Activated CD4-positive, alpha-beta T cell treated with anti-CD3 and anti-CD28 coated beads, Interleukin-2, Interleukin-6, amounts not matched to agents 100 ng/mL and 50 ng/mL, durations not matched to agents 16 hours and 8 hours (primary cell): Measurements from ENCODE around the gene AMOT.

ENCODE experiments used
- DNase-seq: peaks from one replicate; pipeline ENCODE4 v3.0.0-alpha.2; 2020

Gene AMOT

GRCh38 chrX:112835019-112835418 lies 5.6 kb downstream of the AMOT start:
- DNase-seq = no peak

- no peak for DNase-seq
These were observed 6.4 kb downstream of the AMOT start for GRCh38 chrX:112834031-112834845.

GRCh38 chrX:112832481-112833095 lies 8.0 kb downstream of the AMOT start:
- no peak for DNase-seq

GRCh38 chrX:112830540-112830939 lies 10.1 kb downstream of the AMOT start:
- no peak for DNase-seq

GRCh38 chrX:112827292-112827903 lies 13.2 kb downstream of the AMOT start:
- DNase-seq = no peak

GRCh38 chrX:112826023-112826422 lies 14.6 kb downstream of the AMOT start:
- no peak for DNase-seq

- DNase-seq = no peak
These were observed 17.7 kb downstream of the AMOT start for GRCh38 chrX:112822892-112823291.

GRCh38 chrX:112820364-112821268 lies 20.0 kb downstream of the AMOT start:
- no peak for DNase-seq

GRCh38 chrX:112819813-112820212 lies 20.8 kb downstream of the AMOT start:
- DNase-seq = no peak

GRCh38 chrX:112819008-112819640 lies 21.5 kb downstream of the AMOT start:
- no peak for DNase-seq

GRCh38 chrX:112818114-112819007 lies 22.3 kb downstream of the AMOT start:
- no peak for DNase-seq

GRCh38 chrX:112816908-112817307 lies 23.7 kb downstream of the AMOT start:
- DNase-seq = no peak

- no peak for DNase-seq
These were observed 26.1 kb downstream of the AMOT start for GRCh38 chrX:112814496-112814895.

GRCh38 chrX:112812741-112813140 lies 27.9 kb downstream of the AMOT start:
- no peak for DNase-seq

GRCh38 chrX:112808651-112809195 lies 31.9 kb downstream of the AMOT start:
- DNase-seq = no peak

- DNase-seq = no peak
These were observed 32.6 kb downstream of the AMOT start for GRCh38 chrX:112808007-112808406.

GRCh38 chrX:112803060-112803459 lies 37.6 kb downstream of the AMOT start:
- no peak for DNase-seq

- DNase-seq = no peak
These were observed 38.1 kb downstream of the AMOT start for GRCh38 chrX:112802541-112802940.

- no peak for DNase-seq
These were observed 39.5 kb downstream of the AMOT start for GRCh38 chrX:112800971-112801775.

- no peak for DNase-seq
These were observed 41.2 kb downstream of the AMOT start for GRCh38 chrX:112799425-112799824.
